MCF 10A (cell line): Measurements from ENCODE around the gene TNFAIP1. TPM values are rescaled to one million over a fixed set of nuclear protein-coding genes. Genes with fewer than 3 reads are reported as not detected.

Source experiments
- BruUV-seq: library from RNA; stranded (reverse); fragments of 400-500 nt; replicated peaks from 2 replicates; lab custom pipeline; 2021; lab: Mats Ljungman, UMichigan
- CTCF ChIA-PET: fragments of 300-600 bp; sonication (Branson Sonifier 250); formaldehyde crosslinking; extraction: SDS; loops from one replicate; lab custom pipeline; 2021; ENCODE audit warnings: antibody characterized with exemption, inconsistent platforms; lab: Yijun Ruan, JAX
- POLR2A ChIA-PET: fragments of 300-600, 350-650 bp; sonication (Branson Sonifier 250); formaldehyde crosslinking; extraction: SDS; loops from one replicate; lab custom pipeline; 2020; ENCODE audit warnings: antibody characterized with exemption, inconsistent platforms; lab: Yijun Ruan, JAX
- DNase-seq: peaks from one replicate; pipeline ENCODE4 v3.0.0-alpha.2; 2018; ENCODE audit not compliant: unreplicated experiment
- H3K27ac Mint-ChIP-seq: one replicate; pipeline ENCODE4 v1.8.0; 2022; ENCODE audit warnings: mild to moderate bottlenecking, low read depth, mixed read lengths; ENCODE audit not compliant: unreplicated experiment
- H3K27me3 Mint-ChIP-seq: one replicate; pipeline ENCODE4 v1.8.0; 2022; ENCODE audit warnings: mixed read lengths; ENCODE audit not compliant: insufficient read depth, unreplicated experiment
- H3K36me3 Mint-ChIP-seq: one replicate; pipeline ENCODE4 v1.8.0; 2022; ENCODE audit warnings: mild to moderate bottlenecking, moderate library complexity, mixed read lengths; ENCODE audit not compliant: insufficient read depth, unreplicated experiment
- H3K4me1 Mint-ChIP-seq: one replicate; pipeline ENCODE4 v1.8.0; 2022; ENCODE audit warnings: mixed read lengths; ENCODE audit not compliant: insufficient read depth, unreplicated experiment
- H3K4me3 Mint-ChIP-seq: one replicate; pipeline ENCODE4 v1.8.0; 2022; ENCODE audit warnings: mild to moderate bottlenecking, moderate library complexity, mixed read lengths; ENCODE audit not compliant: unreplicated experiment
- H3K9me3 Mint-ChIP-seq: one replicate; pipeline ENCODE4 v1.8.0; 2022; ENCODE audit warnings: mixed read lengths; ENCODE audit not compliant: unreplicated experiment
- CTCF ChIP-seq: fragments of 200-600 bp; IDR thresholded peaks from one replicate; pipeline ENCODE4 v1.8.0; 2022; ENCODE audit warnings: antibody characterized with exemption, mild to moderate bottlenecking; ENCODE audit not compliant: unreplicated experiment
- intact Hi-C: fragments of 100-400 bp; cut with micrococcal nuclease; formaldehyde crosslinking; loops from 2 replicates; pipeline ENCODE4 v1.14.1; 2022
- total RNA-seq: library from RNA; stranded (reverse); gene quantifications from 2 replicates; pipeline ENCODE4 v1.2.3, GENCODE V29; 2022

Gene TNFAIP1
- total RNA-seq, 1 experiment from 2014 or later = 65.0 TPM

GRCh38 chr17:28370035-28370743 is 34.6 kb downstream of the TNFAIP1 start, which contains the start of gene VTN:
Gene VTN, minus strand, starts transcription at chr17:28370307. Its CDS starts 104 bp downstream, at chr17:28370203.
- H3K36me3 Mint-ChIP-seq = peaks cover 4% of the 10 kb centered on the region
- peak; percentile 5 for DNase-seq
- peak within 1 kb of the TSS; percentile 70 for H3K4me3 Mint-ChIP-seq
- peak within 1 kb of the TSS; percentile 70 for H3K27ac Mint-ChIP-seq
- CTCF ChIA-PET = interaction anchor here (0.5 to 3.9 kb wide), 3 partner anchors 14 to 46 kb away, joined by 3 to 16 read pairs (median 3); no protein-coding TSS in a partner anchor
- intact Hi-C loops = no loop called here
- no TSS peak for BruUV-seq
- no peak for TF ChIP-seq CTCF
- POLR2A ChIA-PET = interaction anchor here (1.6 to 1.9 kb wide), 2 partner anchors 10 to 13 kb away, joined by 7 to 9 read pairs; partner anchors contain the start of gene POLDIP2
- H3K4me1 Mint-ChIP-seq = peaks cover 5% of the 10 kb centered on the region
- H3K27me3 Mint-ChIP-seq = no peaks in the 10 kb centered on the region
- no peaks in the 10 kb centered on the region for H3K9me3 Mint-ChIP-seq

GRCh38 chr17:28370744-28371103 is 35.2 kb downstream of the TNFAIP1 start:
- no peak for DNase-seq
- BruUV-seq = no TSS peak
- peaks cover 5% of the 10 kb centered on the region for H3K4me1 Mint-ChIP-seq
- intact Hi-C loops = no loop called here
- CTCF ChIA-PET = interaction anchor here (1.1 to 3.9 kb wide), 2 partner anchors 22 to 46 kb away, joined by 3 to 16 read pairs; no protein-coding TSS in a partner anchor
- peak overlapping the region; percentile 70 for H3K27ac Mint-ChIP-seq
- peaks cover 4% of the 10 kb centered on the region for H3K36me3 Mint-ChIP-seq
- H3K4me3 Mint-ChIP-seq = peak overlapping the region; percentile 70
- no peak for TF ChIP-seq CTCF
- H3K9me3 Mint-ChIP-seq = no peaks in the 10 kb centered on the region
- H3K27me3 Mint-ChIP-seq = no peaks in the 10 kb centered on the region
- POLR2A ChIA-PET = interaction anchor here (1.6 to 1.9 kb wide), 2 partner anchors 9 to 13 kb away, joined by 7 to 9 read pairs; partner anchors contain the start of gene POLDIP2

GRCh38 chr17:28371245-28372202 is 36.0 kb downstream of the TNFAIP1 start, which contains the start of gene SARM1:
Gene SARM1, plus strand, starts transcription at chr17:28371694. Its CDS starts 339 bp downstream, at chr17:28372033.
- TF ChIP-seq CTCF = no peak
- Mint-ChIP-seq H3K4me3 (peak within 1 kb of the TSS; percentile 70), H3K4me1 (peaks cover 5% of the 10 kb centered on the region), H3K27ac (peak within 1 kb of the TSS; percentile 70), H3K36me3 (peaks cover 2% of the 10 kb centered on the region), H3K9me3 (no peaks in the 10 kb centered on the region), H3K27me3 (no peaks in the 10 kb centered on the region)
- no TSS peak for BruUV-seq
- peak; percentile 27 for DNase-seq
- ChIA-PET POLR2A (interaction anchor here (1.6 to 1.9 kb wide), 2 partner anchors 8 to 14 kb away, joined by 7 to 9 read pairs; partner anchors contain the start of gene POLDIP2), CTCF (interaction anchor here (3.9 kb wide), 1 partner anchor 45 kb away, joined by 16 read pairs; no protein-coding TSS in a partner anchor)
- intact Hi-C loops = no loop called here
